Measurements from ENCODE around the gene KLK8.

The KLK8 gene, protein sequence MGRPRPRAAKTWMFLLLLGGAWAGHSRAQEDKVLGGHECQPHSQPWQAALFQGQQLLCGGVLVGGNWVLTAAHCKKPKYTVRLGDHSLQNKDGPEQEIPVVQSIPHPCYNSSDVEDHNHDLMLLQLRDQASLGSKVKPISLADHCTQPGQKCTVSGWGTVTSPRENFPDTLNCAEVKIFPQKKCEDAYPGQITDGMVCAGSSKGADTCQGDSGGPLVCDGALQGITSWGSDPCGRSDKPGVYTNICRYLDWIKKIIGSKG

DNA sequence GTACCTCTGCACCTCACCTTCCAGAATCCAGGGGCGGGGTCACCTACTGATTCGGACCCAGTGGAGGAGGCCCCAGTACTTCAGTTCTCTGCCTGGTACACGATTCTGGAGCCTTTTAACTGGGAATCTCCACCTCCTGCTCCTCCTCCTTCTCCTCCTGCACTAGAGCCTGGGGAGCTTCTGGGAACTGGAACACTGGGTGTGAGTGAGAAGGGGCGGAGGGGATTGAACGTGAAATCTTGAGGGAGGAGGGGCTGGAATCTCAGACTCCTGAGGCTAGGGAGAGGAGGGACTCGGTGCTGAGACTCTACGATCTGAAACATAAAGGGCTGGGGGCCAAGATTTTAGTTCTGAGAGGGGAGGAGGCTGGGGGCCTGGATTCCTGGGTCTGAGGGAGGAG lies at the start of gene KLK8:
KLK8 (minus strand) TSS at position 90 of the 400 bp plus-strand sequence. CDS start 437 bp downstream, outside the sequence.
- DNase-seq (ENCODE audit: low read depth in 2 of 3, low spot score in 2 of 3) = no peak

DNA sequence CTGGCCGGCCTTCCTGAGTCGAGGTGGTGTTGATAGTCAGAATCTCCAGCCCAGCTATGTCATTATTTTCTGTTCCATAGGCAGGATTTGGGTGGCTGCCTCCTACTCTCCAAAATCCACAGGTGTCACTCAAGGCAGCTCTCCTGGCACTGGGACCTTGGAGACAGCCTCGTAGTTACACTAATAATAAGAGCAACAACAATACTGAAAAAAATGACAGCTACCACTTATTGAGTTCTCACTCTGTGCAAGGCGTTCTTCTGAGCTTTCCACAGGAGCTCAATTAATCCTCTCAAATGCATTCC lies 45.6 kb upstream of the KLK8 start:
- DNase-seq (ENCODE audit: low read depth in 2 of 3, low spot score in 2 of 3) = no peak

DNA sequence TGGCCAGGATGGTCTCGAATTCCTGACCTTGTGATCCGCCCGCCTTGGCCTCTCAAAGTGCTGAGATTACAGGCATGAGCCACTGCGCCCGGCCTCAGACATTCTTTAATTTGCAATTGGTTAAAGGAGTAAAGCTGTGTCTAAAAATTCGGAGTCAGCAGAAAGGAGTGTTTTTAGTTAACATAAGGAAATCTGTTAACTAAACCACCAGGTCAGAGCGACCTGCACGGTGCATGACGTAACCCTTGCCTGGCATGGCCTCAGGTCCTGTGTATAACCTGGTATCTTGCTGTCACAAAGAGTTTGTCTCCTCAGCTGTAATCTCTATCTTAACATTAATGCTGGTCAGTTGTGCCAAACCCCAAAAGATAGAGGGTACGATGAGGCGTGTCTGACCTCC lies 42.9 kb upstream of the KLK8 start:
- DNase-seq (ENCODE audit: low read depth in 2 of 3, low spot score in 2 of 3) = no peak

DNA sequence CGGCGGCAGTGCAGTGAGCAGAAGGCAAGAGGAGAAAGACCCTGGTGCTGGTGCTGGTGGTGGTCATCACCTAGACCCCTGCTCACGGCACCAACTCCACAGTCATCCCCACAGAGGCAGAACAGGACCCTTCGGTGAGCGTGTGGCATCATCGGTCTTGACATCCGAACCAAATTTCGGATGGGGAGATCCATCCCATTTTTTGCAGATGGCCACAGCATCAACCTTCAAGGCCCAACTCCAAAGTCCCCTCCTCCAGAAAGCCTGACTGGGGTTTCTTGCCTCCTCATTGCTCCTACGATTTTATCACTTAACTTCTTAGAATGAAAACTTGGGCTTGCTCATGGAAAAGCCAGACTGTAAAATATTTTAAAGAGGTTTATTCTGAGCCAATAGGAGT lies 42.1 kb upstream of the KLK8 start:
- no peak for DNase-seq (ENCODE audit: low read depth in 2 of 3, low spot score in 2 of 3)

DNA sequence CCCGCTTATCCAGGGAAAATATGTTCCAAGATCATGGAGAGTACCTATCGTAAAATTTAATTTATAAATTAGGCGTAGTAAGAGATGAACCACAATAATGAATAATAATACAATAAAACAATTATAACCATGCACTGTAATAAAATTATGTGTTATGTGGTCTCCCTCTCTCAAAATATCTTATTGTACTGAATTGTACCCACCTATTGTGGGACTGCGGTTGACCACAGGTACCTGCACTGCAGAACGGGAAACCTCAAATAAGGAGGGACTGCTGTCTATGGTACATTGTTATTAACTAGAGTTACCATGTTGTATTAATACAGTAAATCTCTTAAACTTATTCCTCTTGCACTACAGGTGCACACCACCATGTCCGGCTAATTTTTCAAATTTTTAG lies 38.7 kb upstream of the KLK8 start:
- DNase-seq (ENCODE audit: low read depth in 2 of 3, low spot score in 2 of 3) = no peak

DNA sequence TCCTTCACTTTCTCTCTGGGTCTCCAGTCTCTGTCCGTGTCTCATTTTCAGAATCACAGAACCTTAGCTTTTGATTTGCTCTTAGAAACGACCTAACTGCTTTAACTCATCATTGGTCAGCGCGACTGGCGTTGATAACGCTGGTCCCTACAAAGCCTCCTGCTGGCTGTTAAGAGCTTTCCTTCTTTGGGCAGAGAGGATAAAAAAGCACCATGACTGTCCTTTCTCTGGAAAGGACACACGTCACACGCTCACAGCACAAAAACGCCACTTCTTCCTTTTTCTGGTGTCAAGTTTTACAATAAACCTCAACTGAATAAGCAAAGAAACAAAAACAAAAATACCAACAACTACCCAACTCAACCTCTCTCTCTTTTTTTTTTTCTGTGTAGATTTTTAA lies 35.1 kb upstream of the KLK8 start:
- no peak for DNase-seq (ENCODE audit: low read depth in 2 of 3, low spot score in 2 of 3)

DNA sequence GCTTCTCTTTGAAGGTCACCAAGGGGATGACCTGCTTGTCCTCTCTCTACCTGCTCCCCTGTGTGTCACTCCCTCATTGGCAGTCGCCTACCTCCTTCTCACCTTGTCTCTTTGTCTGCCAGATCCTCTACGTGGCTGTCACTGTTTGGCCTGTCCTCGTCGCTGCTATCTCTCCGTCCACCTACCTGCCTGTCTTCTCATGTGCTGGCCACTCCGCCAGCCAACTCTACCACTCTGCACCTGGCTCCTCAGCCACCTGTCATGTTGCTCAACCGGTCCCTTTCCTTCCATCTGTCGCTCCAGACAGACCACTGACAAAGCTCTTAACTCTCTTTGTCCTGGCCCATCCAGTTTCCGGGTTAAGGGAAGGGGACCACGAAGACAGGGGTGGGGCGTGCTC lies 33.3 kb upstream of the KLK8 start, which contains the start of gene KLK12:
KLK12 (minus strand) TSS at position 299 of the 400 bp plus-strand sequence. CDS start 381 bp downstream, outside the sequence.
- DNase-seq (ENCODE audit: low read depth in 2 of 3, low spot score in 2 of 3) = no peak

DNA sequence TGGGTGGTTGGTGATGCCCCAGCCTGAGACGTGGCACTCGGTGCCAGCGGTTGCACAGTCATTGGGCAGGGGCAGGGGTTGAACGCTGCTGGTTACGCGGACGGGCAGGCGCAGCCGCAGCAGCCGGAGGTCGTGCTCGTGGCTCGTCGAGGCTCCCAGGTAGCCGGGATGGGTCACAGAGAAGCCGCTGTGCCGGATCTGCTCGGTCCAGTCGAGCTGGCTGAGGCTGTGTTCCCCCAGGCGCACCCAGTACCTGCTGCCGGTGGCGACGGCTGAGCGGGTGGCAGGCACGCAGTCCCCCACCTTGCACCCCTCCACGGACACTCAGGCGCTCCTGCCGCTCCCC lies 30.4 kb upstream of the KLK8 start:
- no peak for DNase-seq (ENCODE audit: low read depth in 2 of 3, low spot score in 2 of 3)

DNA sequence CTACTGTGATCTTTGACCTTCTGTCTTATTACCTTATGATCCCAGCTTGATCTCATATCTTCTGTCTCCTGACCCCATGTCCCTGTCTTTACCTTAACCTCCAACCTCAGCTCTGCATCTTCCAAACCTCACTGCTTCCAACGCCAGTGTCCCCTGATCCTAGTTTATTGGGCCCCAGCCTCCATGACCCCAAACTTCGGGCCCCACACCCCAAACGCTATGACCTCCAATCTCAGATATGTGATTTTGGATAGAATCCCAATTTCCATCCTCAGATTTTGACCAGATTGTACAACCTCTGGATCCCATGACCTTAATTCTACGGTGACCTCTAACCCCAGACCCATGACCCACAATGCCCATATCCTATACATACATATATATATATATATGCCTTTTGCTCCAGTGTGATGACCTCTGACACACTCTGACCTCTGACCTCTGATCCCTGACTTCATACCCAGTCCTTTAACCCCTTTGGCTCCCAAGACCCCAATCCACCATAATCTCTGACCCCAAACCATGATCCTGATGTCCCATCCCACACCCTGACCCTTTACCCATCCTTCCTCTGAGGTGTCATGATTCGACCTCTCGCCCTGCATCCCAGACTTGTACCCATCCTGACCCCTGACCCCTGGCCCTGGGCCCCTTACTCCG lies 29.9 kb upstream of the KLK8 start:
- DNase-seq (ENCODE audit: low read depth in 2 of 3, low spot score in 2 of 3) = no peak

DNA sequence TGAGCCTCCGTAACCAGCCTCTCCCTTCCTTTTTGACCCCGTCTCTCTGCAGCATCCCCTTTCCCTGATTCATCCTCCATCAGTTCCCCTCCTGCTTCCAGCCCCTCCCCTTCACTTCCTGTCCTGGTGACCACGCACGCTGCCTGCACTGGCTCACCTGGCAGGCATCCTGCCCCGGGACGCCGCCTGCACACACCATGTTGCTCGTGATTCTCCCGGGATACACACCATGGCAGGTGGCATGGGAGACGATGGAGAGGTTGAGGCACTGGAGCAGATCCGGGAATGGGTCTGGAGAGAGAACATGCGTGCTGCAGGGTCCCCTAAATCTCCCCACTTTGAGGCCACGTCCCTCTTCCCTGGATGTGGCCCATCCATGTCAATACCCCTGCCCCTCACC lies 29.2 kb upstream of the KLK8 start:
- no peak for DNase-seq (ENCODE audit: low read depth in 2 of 3, low spot score in 2 of 3)

DNA sequence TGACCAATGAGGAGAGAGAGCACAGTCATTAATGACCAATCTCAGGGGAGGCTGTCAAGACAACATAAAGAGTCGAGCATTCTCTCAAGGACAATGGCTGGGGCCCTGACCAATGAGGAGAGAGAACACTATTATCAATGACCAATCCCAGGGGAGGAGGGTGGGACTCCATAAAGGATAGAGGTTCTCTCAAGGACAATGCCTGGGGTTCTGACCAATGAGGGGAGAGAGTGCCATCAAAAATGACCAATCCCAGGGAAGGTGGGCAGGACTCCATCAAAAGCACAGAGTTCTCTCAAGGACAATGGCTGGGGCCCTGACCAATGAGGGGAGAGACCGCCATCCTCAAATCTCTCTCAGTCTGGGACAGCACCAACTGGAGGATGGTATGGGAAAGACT lies 28.3 kb upstream of the KLK8 start:
- DNase-seq (ENCODE audit: low read depth in 2 of 3, low spot score in 2 of 3) = no peak

DNA sequence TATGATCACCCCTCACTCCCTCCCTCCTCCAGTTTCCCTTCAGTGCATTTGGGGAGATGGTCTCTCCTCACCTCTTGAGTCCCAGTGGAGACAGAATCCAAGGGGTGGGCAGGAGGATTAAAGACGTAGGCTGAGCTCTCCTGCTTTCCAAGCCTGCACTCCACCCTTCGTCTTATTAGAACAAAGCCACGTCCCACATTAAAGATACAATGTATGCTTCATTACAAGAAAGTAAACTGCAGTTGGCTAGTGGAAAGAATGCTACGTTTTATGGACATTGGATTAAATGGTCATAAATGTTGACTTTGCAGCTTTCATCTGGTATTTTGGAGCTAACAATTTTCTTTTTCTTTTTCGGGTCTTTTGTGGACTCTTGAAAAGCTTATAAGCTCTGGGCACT lies 26.5 kb upstream of the KLK8 start:
- no peak for DNase-seq (ENCODE audit: low read depth in 2 of 3, low spot score in 2 of 3)

DNA sequence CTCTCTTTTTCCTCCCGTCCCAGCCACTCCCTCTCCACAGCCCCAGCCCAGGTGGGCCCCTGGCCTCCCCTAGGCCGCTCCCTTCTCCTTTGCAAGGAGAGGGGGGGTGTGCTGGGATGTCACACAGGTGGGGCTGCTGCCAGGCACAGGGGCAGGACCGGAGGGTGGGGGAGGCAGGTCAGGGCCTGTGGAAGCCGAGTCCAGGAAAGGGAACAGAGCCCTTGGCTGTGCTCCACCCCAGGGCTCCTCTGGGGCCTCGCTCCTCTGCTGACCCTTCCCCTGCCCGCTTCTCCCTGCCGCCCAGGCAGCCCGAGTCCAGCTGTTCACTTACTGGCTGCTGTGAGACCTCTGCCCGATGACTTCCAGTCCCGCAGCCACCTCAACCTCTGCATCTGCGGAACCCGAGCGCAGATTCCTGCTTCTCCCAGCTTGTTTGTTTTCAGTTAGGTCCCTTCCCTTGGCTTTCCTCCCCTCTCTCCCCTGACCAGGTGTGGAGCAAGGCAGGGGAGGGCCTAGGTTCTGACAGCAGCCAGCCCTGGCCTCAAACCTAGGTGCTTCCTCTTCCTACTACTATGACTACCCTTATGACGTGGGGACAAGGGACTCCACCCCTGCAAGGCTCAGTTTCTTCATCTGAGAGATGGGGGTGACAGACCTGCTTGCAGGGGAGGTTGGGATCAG lies 25.9 kb upstream of the KLK8 start:
- DNase-seq (ENCODE audit: low read depth in 2 of 3, low spot score in 2 of 3) = no peak

DNA sequence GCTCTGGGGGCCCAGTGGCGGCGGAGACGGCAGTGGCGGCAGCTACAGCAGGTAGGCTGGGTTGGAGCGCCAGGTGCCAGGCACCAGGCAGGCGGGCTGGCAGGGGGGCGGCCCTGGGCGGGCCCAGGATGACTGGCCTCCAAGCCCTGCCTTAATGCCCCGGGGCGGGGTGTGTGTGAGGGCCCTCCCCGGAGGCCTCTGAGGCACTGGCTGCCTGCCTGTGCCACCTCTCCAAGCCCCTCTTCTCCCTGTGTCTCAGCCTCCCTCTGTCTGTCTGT lies 25.1 kb upstream of the KLK8 start, which contains the start of gene KLK11:
KLK11 (minus strand) TSS at position 63 of the 278 bp plus-strand sequence. CDS start 985 bp downstream, outside the sequence.
- no peak for DNase-seq (ENCODE audit: low read depth in 2 of 3, low spot score in 2 of 3)

DNA sequence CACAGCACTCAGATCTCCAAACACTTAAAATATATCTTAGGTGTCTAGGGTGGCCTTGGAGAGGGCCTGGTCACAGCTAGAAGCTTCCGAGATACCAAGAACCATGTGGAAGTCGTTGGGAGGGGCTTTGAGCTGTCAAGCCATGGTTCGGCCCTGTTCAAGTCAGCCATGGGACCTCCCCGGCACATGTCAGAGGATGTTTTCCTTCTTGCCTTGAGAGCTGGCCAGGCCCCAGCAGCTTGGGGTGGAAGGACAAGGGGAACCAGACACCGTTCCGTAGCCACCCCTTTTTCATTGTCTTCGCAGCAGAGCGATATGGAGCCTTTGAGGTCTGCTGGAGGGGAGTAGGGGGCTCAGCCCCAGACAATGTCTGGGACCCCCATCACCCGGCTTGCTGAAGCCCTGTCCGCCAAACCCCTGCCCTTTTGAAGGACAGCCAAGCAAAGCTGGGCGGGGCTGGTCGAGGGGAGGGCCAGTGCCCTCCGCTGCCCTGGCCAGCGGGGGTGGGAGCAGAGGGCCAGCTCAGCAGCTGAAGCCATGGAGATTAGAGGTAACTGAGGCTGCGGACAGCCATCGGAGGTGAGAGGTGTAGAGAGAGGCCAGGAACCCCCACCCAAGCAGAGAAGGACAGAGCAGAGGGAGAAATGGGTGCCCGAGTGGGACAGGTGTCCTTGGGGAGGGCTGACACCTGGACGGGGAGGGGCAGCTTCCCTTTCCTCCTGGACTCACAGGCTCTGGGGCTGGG lies 24.6 kb upstream of the KLK8 start:
- DNase-seq (ENCODE audit: low read depth in 2 of 3, low spot score in 2 of 3) = no peak

DNA sequence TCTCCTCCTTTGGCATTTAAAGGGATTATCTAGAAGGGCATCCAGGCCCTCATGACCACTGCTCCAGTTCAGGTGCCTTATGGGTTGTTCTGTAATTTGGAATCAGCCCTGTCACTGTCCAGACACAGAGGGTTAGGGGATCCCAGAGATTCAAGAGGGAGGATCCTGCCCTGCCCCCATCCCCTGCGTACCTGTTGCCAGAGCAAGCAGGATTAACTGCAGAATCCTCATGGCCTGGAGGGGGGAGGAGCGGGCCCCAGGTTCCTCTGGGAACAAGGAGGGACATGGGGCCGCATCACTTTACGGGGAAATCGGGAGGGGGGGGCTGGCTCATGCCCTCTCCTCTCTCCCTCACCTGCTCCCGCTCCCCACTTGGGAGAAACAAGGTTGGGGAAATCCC lies 24.0 kb upstream of the KLK8 start:
- DNase-seq (ENCODE audit: low read depth in 2 of 3, low spot score in 2 of 3) = no peak

DNA sequence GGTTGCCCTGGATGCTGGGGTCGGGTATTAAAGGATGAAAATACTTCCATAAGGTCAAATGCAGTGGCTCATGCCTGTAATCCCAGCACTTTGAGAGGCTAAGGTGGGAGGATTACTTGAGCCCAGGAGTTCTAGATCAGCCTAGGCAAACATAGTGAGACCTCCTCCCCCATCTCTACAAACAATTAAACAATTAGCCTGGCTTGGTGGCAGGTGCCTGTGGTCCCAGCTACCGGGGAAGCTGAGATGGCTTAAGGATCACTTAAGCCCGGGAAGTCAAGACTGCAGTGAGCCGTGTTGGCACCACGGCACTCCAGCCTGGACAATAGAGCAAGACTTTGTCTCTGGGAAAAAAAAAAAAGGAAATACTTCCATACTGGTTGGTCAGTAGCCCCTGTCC lies 23.5 kb upstream of the KLK8 start:
- DNase-seq (ENCODE audit: low read depth in 2 of 3, low spot score in 2 of 3) = no peak

DNA sequence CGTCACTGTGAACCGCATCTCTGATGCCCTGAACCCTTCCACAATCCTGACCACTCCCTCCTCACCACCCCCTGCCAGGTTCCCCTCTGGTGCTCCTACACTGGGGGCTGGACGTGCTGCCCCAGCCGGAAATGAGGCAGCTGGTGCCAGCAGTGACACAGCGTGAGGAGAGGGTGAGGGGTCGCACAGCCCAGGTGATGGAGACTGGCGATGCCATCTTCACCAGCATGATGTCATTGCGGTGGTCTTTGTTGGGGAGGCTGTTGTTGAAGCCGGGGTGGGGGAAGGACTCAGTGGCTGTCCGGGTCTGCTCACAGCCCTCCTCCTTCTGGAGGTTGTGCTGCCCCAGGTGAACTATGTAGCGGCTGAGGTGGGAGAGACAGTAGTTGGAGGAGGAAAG lies 22.5 kb upstream of the KLK8 start:
- DNase-seq (ENCODE audit: low read depth in 2 of 3, low spot score in 2 of 3) = no peak

DNA sequence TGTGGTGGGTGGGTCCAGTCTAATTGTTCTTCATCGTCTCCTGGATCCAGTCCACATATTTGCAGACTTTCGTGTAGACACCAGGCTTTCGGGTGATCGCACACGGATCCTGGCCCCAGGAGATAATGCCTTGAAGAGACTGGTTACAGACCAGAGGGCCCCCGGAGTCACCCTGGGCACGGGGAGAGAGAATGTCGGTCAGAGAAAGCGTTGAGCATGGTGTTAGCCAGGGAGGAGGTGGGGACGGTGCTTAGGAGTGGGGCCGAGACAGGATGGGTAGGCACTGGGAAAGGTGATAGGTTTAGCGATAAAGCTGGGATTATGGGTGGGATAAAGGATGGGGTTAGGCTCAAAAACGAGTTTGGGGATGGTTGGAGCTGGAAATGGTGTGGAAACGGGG lies 21.1 kb upstream of the KLK8 start:
- DNase-seq (ENCODE audit: low read depth in 2 of 3, low spot score in 2 of 3) = no peak

DNA sequence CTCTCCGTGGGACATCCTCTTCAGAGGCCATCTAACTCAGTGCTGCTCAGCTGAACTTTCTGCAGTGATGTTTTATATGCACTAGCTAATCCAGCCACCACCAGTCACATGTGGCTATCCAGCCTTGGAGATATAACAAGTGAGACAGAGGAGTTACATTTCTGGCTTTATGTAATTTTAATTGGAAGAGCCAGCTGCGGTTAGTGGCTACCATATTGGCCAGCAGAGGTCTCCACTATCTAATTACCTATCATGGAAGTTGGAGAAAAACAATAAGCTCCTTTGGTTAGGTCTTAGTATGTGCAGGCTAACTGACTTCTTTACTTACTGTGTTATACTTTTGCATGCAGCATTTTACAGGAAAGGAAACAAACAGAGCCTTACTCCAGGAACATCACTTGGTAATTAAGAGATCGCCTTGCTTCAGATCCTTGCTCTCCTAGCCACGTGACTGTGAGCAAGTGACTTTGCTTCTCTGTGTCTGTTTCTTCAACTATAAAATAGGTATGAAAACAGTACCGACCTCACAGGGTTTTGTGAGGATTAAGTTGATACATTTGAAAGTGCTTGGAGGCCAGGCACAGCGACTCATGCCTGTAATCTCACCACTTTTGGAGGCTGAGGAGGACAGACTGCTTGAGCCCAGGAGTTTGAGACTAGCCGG lies 19.7 kb upstream of the KLK8 start:
- DNase-seq (ENCODE audit: low read depth in 2 of 3, low spot score in 2 of 3) = no peak

DNA sequence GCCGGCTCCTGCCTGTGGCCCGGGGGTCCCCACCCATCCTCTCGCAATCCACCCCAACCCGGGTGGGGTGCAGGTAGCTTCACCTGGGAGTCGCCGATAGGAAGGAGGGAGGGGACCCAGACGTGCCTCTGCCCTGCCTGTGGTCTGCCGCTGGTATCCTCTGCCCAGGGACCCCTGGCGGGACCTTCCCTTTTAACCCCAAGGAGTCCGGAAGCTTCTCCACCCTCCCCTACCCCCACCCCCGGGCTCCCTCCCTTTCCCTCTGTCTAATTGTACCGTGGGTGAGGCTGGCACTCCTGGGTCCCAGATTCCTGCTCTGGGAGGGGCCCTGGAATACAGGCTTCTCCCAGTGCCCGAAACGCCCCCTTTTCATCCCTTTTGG lies 18.1 kb upstream of the KLK8 start, which contains the start of gene KLK10:
KLK10 (minus strand) TSS at position 166 of the 382 bp plus-strand sequence. CDS start 579 bp downstream, outside the sequence.
- DNase-seq (ENCODE audit: low read depth in 2 of 3, low spot score in 2 of 3) = no peak
